SK-N-MC (cell line): ENCODE data around the gene SEPTIN7.

Experiments
- EZH2 ChIP-seq: fragments of 200-600 bp; sonication (generic); IDR thresholded peaks from one replicate; pipeline ENCODE4 v1.6.1; 2017; ENCODE audit warnings: antibody characterized with exemption
- POLR2AphosphoS5 ChIP-seq: IDR thresholded peaks from 2 replicates; pipeline ENCODE4 v1.6.1; 2012; ENCODE audit warnings: mild to moderate bottlenecking, low read depth, low read length, borderline replicate concordance

GRCh38 chr7:35831208-35831607, 30.4 kb downstream of the SEPTIN7 start:
- TF ChIP-seq POLR2AphosphoS5, result no peak
- TF ChIP-seq EZH2, result no peak
